ENCODE measurements around the gene ATP2B3. TPM values are rescaled to one million over a fixed set of nuclear protein-coding genes. Genes with fewer than 3 reads are reported as not detected.

Gene ATP2B3
- total RNA-seq, 2 experiments from 2014 or later, result not detected

- DNase-seq, result no peak
- Mint-ChIP-seq H3K4me3 (no peak overlapping the region), H3K4me1 (peaks cover 16% of the 10 kb centered on the region), H3K27ac (no peak overlapping the region), H3K9me3 (ENCODE audit: low read depth) (no peaks in the 10 kb centered on the region), H3K36me3 (ENCODE audit: low read depth) (no peaks in the 10 kb centered on the region), H3K27me3 (no peaks in the 10 kb centered on the region)
- intact Hi-C loops (cut with DNase I, micrococcal nuclease), result loop anchor here in 1 of 2 experiments (2.0 kb wide), 1 partner anchor 35 kb away; the partner anchor contains the start of gene DUSP9
- CTCF ChIA-PET, result interaction anchor here (0.6 to 1.4 kb wide), 3 partner anchors 8 to 29 kb away, joined by 3 read pairs; no protein-coding TSS in a partner anchor
- ATAC-seq, result no peak
- POLR2A ChIA-PET, result no interaction called here
Observed at GRCh38 chrX:153611298-153612095, 94.1 kb downstream of the ATP2B3 start.

DNA sequence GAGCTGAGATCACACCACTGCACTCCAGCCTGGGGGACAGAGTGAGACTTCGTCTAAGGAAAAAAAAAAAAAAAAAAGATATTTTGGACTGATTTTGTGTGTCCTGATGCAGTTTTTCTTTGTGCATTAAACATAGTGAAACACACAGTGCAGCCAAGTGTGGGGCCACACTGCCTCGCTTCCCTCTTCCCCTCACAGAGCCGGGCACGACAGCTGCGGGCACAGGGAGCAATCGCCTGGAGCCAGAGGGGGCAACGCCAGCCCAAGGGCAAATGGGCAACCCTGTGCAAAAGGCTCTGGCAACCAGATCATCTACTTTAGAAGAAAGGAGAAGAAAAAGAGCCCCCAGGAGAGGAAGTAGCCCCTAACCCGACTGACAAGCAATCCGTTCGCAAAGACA lies 95.0 kb downstream of the ATP2B3 start:
- Mint-ChIP-seq H3K4me3 (no peak overlapping the region), H3K9me3 (ENCODE audit: low read depth) (no peaks in the 10 kb centered on the region), H3K27me3 (no peaks in the 10 kb centered on the region), H3K4me1 (peaks cover 16% of the 10 kb centered on the region), H3K27ac (no peak overlapping the region), H3K36me3 (ENCODE audit: low read depth) (no peaks in the 10 kb centered on the region)
- ChIA-PET POLR2A (no interaction called here), CTCF (interaction anchor here (0.6 to 1.4 kb wide), 3 partner anchors 17 to 29 kb away, joined by 3 read pairs; no protein-coding TSS in a partner anchor)
- intact Hi-C loops (cut with DNase I, micrococcal nuclease), result no loop called here
- DNase-seq (no peak), ATAC-seq (no peak)

GRCh38 chrX:153614818-153615217 lies 97.4 kb downstream of the ATP2B3 start:
- DNase-seq (no peak), ATAC-seq (no peak)
- ChIA-PET POLR2A (no interaction called here), CTCF (interaction anchor here (0.8 to 1.0 kb wide), 2 partner anchors 30 to 54 kb away, joined by 3 to 4 read pairs; no protein-coding TSS in a partner anchor)
- no peak overlapping the region for H3K4me3 Mint-ChIP-seq
- peaks cover 8% of the 10 kb centered on the region for H3K4me1 Mint-ChIP-seq
- intact Hi-C loops (cut with DNase I, micrococcal nuclease), result no loop called here
- no peaks in the 10 kb centered on the region for H3K36me3 Mint-ChIP-seq (ENCODE audit: low read depth)
- H3K27ac Mint-ChIP-seq, result no peak overlapping the region
- H3K27me3 Mint-ChIP-seq, result no peaks in the 10 kb centered on the region
- H3K9me3 Mint-ChIP-seq (ENCODE audit: low read depth), result no peaks in the 10 kb centered on the region

- DNase-seq (no peak), ATAC-seq (no peak)
- Mint-ChIP-seq H3K36me3 (ENCODE audit: low read depth) (no peaks in the 10 kb centered on the region), H3K4me1 (no peaks in the 10 kb centered on the region), H3K4me3 (no peak overlapping the region), H3K27me3 (no peaks in the 10 kb centered on the region), H3K27ac (no peak overlapping the region), H3K9me3 (ENCODE audit: low read depth) (no peaks in the 10 kb centered on the region)
- intact Hi-C loops (cut with DNase I, micrococcal nuclease), result no loop called here
- ChIA-PET POLR2A (no interaction called here), CTCF (no interaction called here)
Observed at GRCh38 chrX:153620576-153620975, 103.1 kb downstream of the ATP2B3 start.

- H3K4me3 Mint-ChIP-seq, result no peak overlapping the region
- intact Hi-C loops (cut with DNase I, micrococcal nuclease), result no loop called here
- H3K4me1 Mint-ChIP-seq, result no peaks in the 10 kb centered on the region
- no peak overlapping the region for H3K27ac Mint-ChIP-seq
- ChIA-PET POLR2A (no interaction called here), CTCF (interaction anchor here (0.9 kb wide), 1 partner anchor 12 kb away, joined by 3 read pairs; no protein-coding TSS in a partner anchor)
- no peaks in the 10 kb centered on the region for H3K9me3 Mint-ChIP-seq (ENCODE audit: low read depth)
- H3K27me3 Mint-ChIP-seq, result no peaks in the 10 kb centered on the region
- no peak for DNase-seq
- no peak for ATAC-seq
- no peaks in the 10 kb centered on the region for H3K36me3 Mint-ChIP-seq (ENCODE audit: low read depth)
Observed at GRCh38 chrX:153621949-153622598, 104.6 kb downstream of the ATP2B3 start.

- CTCF ChIA-PET, result interaction anchor here (0.9 kb wide), 1 partner anchor 13 kb away, joined by 3 read pairs; no protein-coding TSS in a partner anchor
- intact Hi-C loops (cut with DNase I, micrococcal nuclease), result no loop called here
- H3K4me1 Mint-ChIP-seq, result no peaks in the 10 kb centered on the region
- DNase-seq, result no peak
- no peak overlapping the region for H3K27ac Mint-ChIP-seq
- H3K9me3 Mint-ChIP-seq (ENCODE audit: low read depth), result no peaks in the 10 kb centered on the region
- POLR2A ChIA-PET, result no interaction called here
- no peaks in the 10 kb centered on the region for H3K36me3 Mint-ChIP-seq (ENCODE audit: low read depth)
- H3K27me3 Mint-ChIP-seq, result no peaks in the 10 kb centered on the region
- no peak for ATAC-seq
- no peak overlapping the region for H3K4me3 Mint-ChIP-seq
Observed at GRCh38 chrX:153622661-153623309, 105.3 kb downstream of the ATP2B3 start.

DNA sequence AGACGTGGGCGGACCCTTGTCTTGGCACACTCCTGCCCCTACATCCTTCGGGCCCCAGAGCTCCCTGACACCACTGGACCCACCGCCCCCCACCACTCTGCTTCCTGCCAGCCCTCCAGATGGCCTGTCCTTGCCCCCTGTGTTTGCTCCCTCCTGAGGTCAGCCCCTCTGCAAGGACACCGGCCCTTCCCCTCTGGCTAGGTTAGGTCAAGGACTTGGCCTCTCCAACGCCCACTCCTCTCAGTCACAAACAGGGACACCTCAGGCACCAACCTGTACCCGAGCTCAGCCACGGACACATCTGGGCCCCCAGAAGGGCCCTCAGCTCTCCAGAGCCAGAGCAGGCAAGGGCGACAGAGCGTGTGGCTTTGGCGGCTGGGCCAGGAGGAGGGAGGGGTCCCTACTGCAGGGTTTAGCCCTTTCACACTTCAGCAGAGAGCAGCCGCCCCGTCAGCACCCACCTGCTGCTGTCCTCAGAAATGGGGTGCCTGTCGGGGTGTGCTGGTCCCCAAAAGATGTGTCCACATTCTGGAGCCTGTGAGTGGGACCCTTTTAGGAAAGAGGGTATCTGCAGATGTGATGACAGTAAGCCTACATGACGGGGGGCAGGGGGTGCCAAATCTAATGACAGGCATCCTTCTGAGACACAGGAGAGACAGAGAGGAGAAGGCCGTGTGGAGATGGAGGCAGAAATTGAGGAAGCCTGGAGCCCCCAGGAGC lies 106.0 kb downstream of the ATP2B3 start:
- DNase-seq (no peak), ATAC-seq (no peak)
- ChIA-PET CTCF (no interaction called here), POLR2A (no interaction called here)
- intact Hi-C loops (cut with DNase I, micrococcal nuclease), result no loop called here
- Mint-ChIP-seq H3K36me3 (ENCODE audit: low read depth) (no peaks in the 10 kb centered on the region), H3K9me3 (ENCODE audit: low read depth) (no peaks in the 10 kb centered on the region), H3K27ac (no peak overlapping the region), H3K4me1 (no peaks in the 10 kb centered on the region), H3K4me3 (no peak overlapping the region), H3K27me3 (no peaks in the 10 kb centered on the region)

- ChIA-PET CTCF (no interaction called here), POLR2A (no interaction called here)
- Mint-ChIP-seq H3K36me3 (ENCODE audit: low read depth) (no peaks in the 10 kb centered on the region), H3K4me3 (no peak overlapping the region), H3K27me3 (no peaks in the 10 kb centered on the region), H3K27ac (no peak overlapping the region), H3K4me1 (no peaks in the 10 kb centered on the region), H3K9me3 (ENCODE audit: low read depth) (no peaks in the 10 kb centered on the region)
- intact Hi-C loops (cut with DNase I, micrococcal nuclease), result no loop called here
- DNase-seq (no peak), ATAC-seq (no peak)
Observed at GRCh38 chrX:153624196-153625091, 107.0 kb downstream of the ATP2B3 start.

- ChIA-PET POLR2A (no interaction called here), CTCF (no interaction called here)
- intact Hi-C loops (cut with DNase I, micrococcal nuclease), result no loop called here
- Mint-ChIP-seq H3K36me3 (ENCODE audit: low read depth) (no peaks in the 10 kb centered on the region), H3K4me3 (no peak overlapping the region), H3K4me1 (no peaks in the 10 kb centered on the region), H3K27ac (no peak overlapping the region), H3K27me3 (no peaks in the 10 kb centered on the region), H3K9me3 (ENCODE audit: low read depth) (no peaks in the 10 kb centered on the region)
- DNase-seq (no peak), ATAC-seq (no peak)
Observed at GRCh38 chrX:153625271-153626024, 108.0 kb downstream of the ATP2B3 start.

DNA sequence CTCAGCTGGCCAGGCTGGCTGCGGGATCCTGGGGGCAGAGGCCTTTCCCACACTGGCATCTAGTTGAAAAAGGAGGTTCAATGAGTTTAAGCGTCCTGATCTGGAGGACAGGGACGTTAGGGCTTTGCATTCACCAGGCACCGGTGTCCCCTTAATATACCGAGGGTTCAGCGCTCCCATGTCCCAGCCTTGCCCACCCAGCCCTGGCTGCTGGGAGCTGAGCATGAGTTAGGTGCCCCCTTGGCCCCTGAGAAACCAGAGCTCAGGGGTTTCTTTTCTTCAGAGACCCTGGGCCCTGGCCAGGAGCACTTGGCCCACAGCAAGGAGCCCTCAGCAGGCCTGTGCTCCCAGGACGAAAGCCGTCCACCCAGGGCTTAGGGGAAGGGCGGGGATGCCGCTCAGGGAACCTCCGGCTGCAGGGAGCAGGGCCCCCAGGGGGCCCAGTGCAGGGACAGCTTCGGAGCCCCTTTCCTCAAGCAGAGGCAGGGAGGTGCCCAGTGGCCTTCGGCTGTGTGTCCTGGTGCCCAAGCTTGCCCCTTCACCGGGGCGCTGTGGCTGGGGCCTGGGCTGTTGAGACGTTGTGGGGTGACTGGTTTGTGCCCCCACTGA lies 108.7 kb downstream of the ATP2B3 start:
- Mint-ChIP-seq H3K9me3 (ENCODE audit: low read depth) (peaks cover 1% of the 10 kb centered on the region), H3K4me3 (no peak overlapping the region), H3K4me1 (no peaks in the 10 kb centered on the region), H3K36me3 (ENCODE audit: low read depth) (no peaks in the 10 kb centered on the region), H3K27ac (no peak overlapping the region), H3K27me3 (peaks cover 1% of the 10 kb centered on the region)
- POLR2A ChIA-PET, result no interaction called here
- intact Hi-C loops (cut with DNase I, micrococcal nuclease), result no loop called here
- DNase-seq (no peak), ATAC-seq (no peak)
- CTCF ChIA-PET, result no interaction called here

Data from activated CD4-positive, alpha-beta T cell treated with anti-CD3 and anti-CD28 coated beads for 36 hours (primary cell).